Measurements from ENCODE around the gene NAALADL2. TPM values are rescaled to one million over a fixed set of nuclear protein-coding genes. Genes with fewer than 3 reads are reported as not detected.

Gene NAALADL2
- total and polyA plus RNA-seq, 2 of the 13 experiments (the other 11 are each of a cell fraction or from before 2014, with no cell fraction given), result 0.08 TPM; not detected in 1

GRCh38 chr3:175836617-175837016, 977.5 kb downstream of the NAALADL2 start:
- H3K4me3 ChIP-seq (replicated peaks in 1 of 3; ENCODE audit: insufficient read depth in 1 of 3, low read depth in 2 of 3, low read length in 3 of 3), result no peak overlapping the region
- no peak overlapping the region for H3K4me2 ChIP-seq (ENCODE audit: low read depth, low read length)
- POLR2A ChIA-PET, result no interaction called here
- no TSS peak for BruUV-seq (replicated peaks)
- WGBS (ENCODE audit: low lambda C conversion rate), result 25% methylated on average over 4 of the region's 4 CpGs
- H3K79me2 ChIP-seq (ENCODE audit: insufficient read depth, low read length), result no peaks in the 10 kb centered on the region
- H3K4me1 ChIP-seq (ENCODE audit: insufficient read depth, low read length), result no peaks in the 10 kb centered on the region
- DNase-seq (ENCODE audit: low spot score) (no peak), FAIRE-seq (no peak), ATAC-seq (no peak)
- H4K20me1 ChIP-seq (ENCODE audit: insufficient read depth, low read length), result no peaks in the 10 kb centered on the region
- H2AFZ ChIP-seq (ENCODE audit: low read length), result no peak overlapping the region
- H3K9me3 ChIP-seq (ENCODE audit: low read length), result peaks cover 26% of the 10 kb centered on the region; the same call in 1 of the 2 replicates
- in situ Hi-C loops (cut with HindIII; ENCODE audit: extremely low pct_ligation_motif_present, low pct_unique_long_range_greater_than_20kb) (no loop called here), intact Hi-C loops (cut with micrococcal nuclease; ENCODE audit: unreplicated experiment) (no loop called here)
- CTCF ChIA-PET (ENCODE audit: low intra/inter-chr PET ratio, low total read pairs), result no interaction called here
- H3K27me3 ChIP-seq (ENCODE audit: control insufficient read depth in 1 of 2, insufficient read depth in 2 of 2, low read length in 2 of 2), result no peaks in the 10 kb centered on the region
- H3K9ac ChIP-seq (ENCODE audit: insufficient read depth, low read depth, low read length), result no peak overlapping the region
- H3K27ac ChIP-seq (ENCODE audit: extremely low read length, insufficient read depth, low read length), result no peak overlapping the region
- TF ChIP-seq ZGPAT (CRISPR knock-in tag; IDR thresholded peaks at IDR 0.05) (no peak), RORA (CRISPR knock-in tag; IDR thresholded peaks at IDR 0.05) (no peak)
- no peaks in the 10 kb centered on the region for H3K36me3 ChIP-seq (replicated peaks in 1 of 2; ENCODE audit: control insufficient read depth in 1 of 2, insufficient read depth in 2 of 2, low read length in 2 of 2)

GRCh38 chr3:175837962-175838361, 978.8 kb downstream of the NAALADL2 start:
- Histone ChIP-seq H3K4me3 (replicated peaks in 1 of 3; ENCODE audit: insufficient read depth in 1 of 3, low read depth in 2 of 3, low read length in 3 of 3) (no peak overlapping the region), H3K9me3 (ENCODE audit: low read length) (peaks cover 36% of the 10 kb centered on the region), H4K20me1 (ENCODE audit: insufficient read depth, low read length) (no peaks in the 10 kb centered on the region), H3K4me1 (ENCODE audit: insufficient read depth, low read length) (no peaks in the 10 kb centered on the region), H3K27me3 (ENCODE audit: control insufficient read depth in 1 of 2, insufficient read depth in 2 of 2, low read length in 2 of 2) (no peaks in the 10 kb centered on the region), H3K79me2 (ENCODE audit: insufficient read depth, low read length) (no peaks in the 10 kb centered on the region), H2AFZ (ENCODE audit: low read length) (no peak overlapping the region), H3K27ac (ENCODE audit: extremely low read length, insufficient read depth, low read length) (no peak overlapping the region), H3K9ac (ENCODE audit: insufficient read depth, low read depth, low read length) (no peak overlapping the region), H3K4me2 (ENCODE audit: low read depth, low read length) (no peak overlapping the region), H3K36me3 (replicated peaks in 1 of 2; ENCODE audit: control insufficient read depth in 1 of 2, insufficient read depth in 2 of 2, low read length in 2 of 2) (no peaks in the 10 kb centered on the region)
- ATAC-seq (no peak), DNase-seq (ENCODE audit: low spot score) (no peak), FAIRE-seq (no peak)
- intact Hi-C loops (cut with micrococcal nuclease; ENCODE audit: unreplicated experiment), result no loop called here
- POLR2A ChIA-PET, result no interaction called here
- WGBS (ENCODE audit: low lambda C conversion rate), result 23% methylated on average over 2 of the region's 2 CpGs
- CTCF ChIA-PET (ENCODE audit: low intra/inter-chr PET ratio, low total read pairs), result no interaction called here
- in situ Hi-C loops (cut with HindIII; ENCODE audit: extremely low pct_ligation_motif_present, low pct_unique_long_range_greater_than_20kb), result no loop called here
- no TSS peak for BruUV-seq (replicated peaks)
- TF ChIP-seq BCLAF1 (IDR thresholded peaks at IDR 0.05) (no peak), HDAC6 (IDR thresholded peaks at IDR 0.05; ENCODE audit: low read depth, low read length) (no peak), ZBTB14 (CRISPR knock-in tag; IDR thresholded peaks at IDR 0.05) (no peak), ZNF609 (CRISPR knock-in tag; IDR thresholded peaks at IDR 0.05; ENCODE audit: borderline replicate concordance) (no peak), ZNF564 (CRISPR knock-in tag; IDR thresholded peaks at IDR 0.05) (no peak), MED8 (CRISPR knock-in tag; IDR thresholded peaks at IDR 0.05; ENCODE audit: insufficient replicate concordance) (no peak)
